Measurements from ENCODE around the gene EHD1.
A peak's percentile ranks its signal among the peaks of the same experiment; 100 is the strongest.

Gene EHD1

GRCh38 chr11:64803846-64804345, 74.5 kb downstream of the EHD1 start:
- Histone ChIP-seq H3F3A (ENCODE audit: insufficient read depth) (0 out of 2 replicates have a peak, but pooled peaks cover 15% of the 10 kb centered on the region), H3K9me2 (replicated peaks; ENCODE audit: insufficient read depth, low read length) (no peaks in the 10 kb centered on the region), H3K4me3 (ENCODE audit: insufficient read depth, low read length, poor library complexity, severe bottlenecking) (peak overlapping the region; percentile 67), H3K27me3 (ENCODE audit: low read length) (no peaks in the 10 kb centered on the region), H4K20me1 (ENCODE audit: low read depth, low read length) (no peaks in the 10 kb centered on the region), H2AFZ (ENCODE audit: low read depth, low read length, severe bottlenecking) (no peak overlapping the region), H3K9me3 (ENCODE audit: insufficient read depth, low read length) (no peaks in the 10 kb centered on the region), H3K79me2 (ENCODE audit: insufficient read depth, low read length) (no peaks in the 10 kb centered on the region), H3K27ac (ENCODE audit: low read depth, low read length) (peak overlapping the region; percentile 69), H3K36me3 (ENCODE audit: low read length) (no peaks in the 10 kb centered on the region), H3K9ac (ENCODE audit: low read length) (peak overlapping the region; percentile 67), H3K4me2 (ENCODE audit: low read depth, low read length, poor library complexity, severe bottlenecking) (peak overlapping the region; percentile 88)
- no peak for TF ChIP-seq CTCF (IDR thresholded peaks at IDR 0.05; ENCODE audit: insufficient read depth, low read length, poor library complexity, severe bottlenecking)
- TF ChIP-seq EZH2phosphoT487 (conservative IDR thresholded peaks at IDR 0.05; ENCODE audit: low read length): no peak

GRCh38 chr11:64803158-64803845, 75.1 kb downstream of the EHD1 start, which contains the start of gene MAP4K2:
Gene MAP4K2, minus strand, starts transcription at chr11:64803214. Its CDS starts 65 bp downstream, at chr11:64803149.
- Histone ChIP-seq H3K9ac (ENCODE audit: low read length) (peak within 1 kb of the TSS; percentile 67), H3K36me3 (ENCODE audit: low read length) (no peaks in the 10 kb centered on the region), H3K4me3 (ENCODE audit: insufficient read depth, low read length, poor library complexity, severe bottlenecking) (peak within 1 kb of the TSS; percentile 67), H3K79me2 (ENCODE audit: insufficient read depth, low read length) (no peaks in the 10 kb centered on the region), H4K20me1 (ENCODE audit: low read depth, low read length) (no peaks in the 10 kb centered on the region), H3K27ac (ENCODE audit: low read depth, low read length) (peak within 1 kb of the TSS; percentile 80), H3K9me2 (replicated peaks; ENCODE audit: insufficient read depth, low read length) (no peaks in the 10 kb centered on the region), H3K9me3 (ENCODE audit: insufficient read depth, low read length) (no peaks in the 10 kb centered on the region), H3K27me3 (ENCODE audit: low read length) (no peaks in the 10 kb centered on the region), H2AFZ (ENCODE audit: low read depth, low read length, severe bottlenecking) (no peak within 1 kb of the TSS), H3K4me2 (ENCODE audit: low read depth, low read length, poor library complexity, severe bottlenecking) (peak within 1 kb of the TSS; percentile 88), H3F3A (ENCODE audit: insufficient read depth) (0 out of 2 replicates have a peak, but pooled peaks cover 15% of the 10 kb centered on the region)
- TF ChIP-seq EZH2phosphoT487 (conservative IDR thresholded peaks at IDR 0.05; ENCODE audit: low read length) (no peak), CTCF (IDR thresholded peaks at IDR 0.05; ENCODE audit: insufficient read depth, low read length, poor library complexity, severe bottlenecking) (peak; percentile 8)

GRCh38 chr11:64802370-64803157, 75.9 kb downstream of the EHD1 start:
- no peak overlapping the region for H2AFZ ChIP-seq (ENCODE audit: low read depth, low read length, severe bottlenecking)
- no peaks in the 10 kb centered on the region for H4K20me1 ChIP-seq (ENCODE audit: low read depth, low read length)
- H3K27ac ChIP-seq (ENCODE audit: low read depth, low read length): peak overlapping the region; percentile 80
- peak overlapping the region; percentile 52 for H3K4me3 ChIP-seq (ENCODE audit: insufficient read depth, low read length, poor library complexity, severe bottlenecking)
- H3K79me2 ChIP-seq (ENCODE audit: insufficient read depth, low read length): no peaks in the 10 kb centered on the region
- H3K9me3 ChIP-seq (ENCODE audit: insufficient read depth, low read length): no peaks in the 10 kb centered on the region
- H3K9ac ChIP-seq (ENCODE audit: low read length): peak overlapping the region; percentile 59
- TF ChIP-seq EZH2phosphoT487 (conservative IDR thresholded peaks at IDR 0.05; ENCODE audit: low read length) (no peak), CTCF (IDR thresholded peaks at IDR 0.05; ENCODE audit: insufficient read depth, low read length, poor library complexity, severe bottlenecking) (no peak)
- peak overlapping the region; percentile 62 for H3K4me2 ChIP-seq (ENCODE audit: low read depth, low read length, poor library complexity, severe bottlenecking)
- 0 out of 2 replicates have a peak, but pooled peaks cover 15% of the 10 kb centered on the region for H3F3A ChIP-seq (ENCODE audit: insufficient read depth)
- no peaks in the 10 kb centered on the region for H3K36me3 ChIP-seq (ENCODE audit: low read length)
- H3K27me3 ChIP-seq (ENCODE audit: low read length): no peaks in the 10 kb centered on the region
- H3K9me2 ChIP-seq (replicated peaks; ENCODE audit: insufficient read depth, low read length): no peaks in the 10 kb centered on the region

All from SU-DHL-6 (cell line).